Erythroblast (primary cell): Measurements from ENCODE around the gene PARD6G.

Source experiments
- DNase-seq, 2 experiments: peaks; one replicate each; lab custom pipeline; 2025; lab: John Stamatoyannopoulos, UW
- GATA1 ChIP-seq: IDR thresholded peaks from 2 replicates; pipeline ENCODE4 v1.6.1; 2011; ENCODE audit warnings: low read depth, mild to moderate bottlenecking, control low read depth, low read length, moderate library complexity
- POLR2A ChIP-seq: IDR thresholded peaks from 2 replicates; pipeline ENCODE4 v1.6.1; 2011; ENCODE audit warnings: mild to moderate bottlenecking, low read length

PARD6G gene

GRCh38 chr18:80213182-80213581 is 34.1 kb downstream of the PARD6G start:
- TF ChIP-seq POLR2A = no peak
- no peak for TF ChIP-seq GATA1
- DNase-seq = no peak

- DNase-seq = no peak
- no peak for TF ChIP-seq GATA1
- TF ChIP-seq POLR2A = no peak
Measured at GRCh38 chr18:80210312-80211083, 36.8 kb downstream of the PARD6G start.

GRCh38 chr18:80208620-80209019 is 38.7 kb downstream of the PARD6G start:
- TF ChIP-seq POLR2A (no peak), GATA1 (no peak)
- no peak for DNase-seq

GRCh38 chr18:80205294-80205693 is 42.0 kb downstream of the PARD6G start:
- no peak for DNase-seq
- TF ChIP-seq POLR2A = no peak

- DNase-seq = no peak
- TF ChIP-seq GATA1 = no peak
- no peak for TF ChIP-seq POLR2A
Measured at GRCh38 chr18:80204142-80204541, 43.2 kb downstream of the PARD6G start.

- no peak for DNase-seq
- TF ChIP-seq GATA1 (no peak), POLR2A (no peak)
Measured at GRCh38 chr18:80203249-80203648, 44.1 kb downstream of the PARD6G start.

- no peak for DNase-seq
- TF ChIP-seq GATA1 (no peak), POLR2A (no peak)
Measured at GRCh38 chr18:80202264-80202998, 44.9 kb downstream of the PARD6G start.

- DNase-seq = no peak
Measured at GRCh38 chr18:80201739-80202138, 45.6 kb downstream of the PARD6G start.

GRCh38 chr18:80200932-80201672 is 46.2 kb downstream of the PARD6G start:
- TF ChIP-seq POLR2A (no peak), GATA1 (no peak)
- DNase-seq = no peak

More at GRCh38 chr18:80201739-80202138, 45.6 kb downstream of the PARD6G start:
- no peak for TF ChIP-seq POLR2A

- DNase-seq = no peak
- no peak for TF ChIP-seq GATA1
Measured at GRCh38 chr18:80200171-80200931, 47.0 kb downstream of the PARD6G start.

GRCh38 chr18:80198994-80199748 is 48.1 kb downstream of the PARD6G start:
- no peak for TF ChIP-seq GATA1
- TF ChIP-seq POLR2A = no peak

GRCh38 chr18:80198391-80198790 is 48.9 kb downstream of the PARD6G start:
- DNase-seq = no peak
- TF ChIP-seq POLR2A (no peak), GATA1 (no peak)

More at GRCh38 chr18:80198994-80199748, 48.1 kb downstream of the PARD6G start:
- no peak for DNase-seq

- DNase-seq = no peak
- TF ChIP-seq GATA1 = no peak
- no peak for TF ChIP-seq POLR2A
Measured at GRCh38 chr18:80197528-80197927, 49.8 kb downstream of the PARD6G start.
